Left ventricle myocardium inferior (tissue), 1 donor: ENCODE results near the gene COA1. TPM values are rescaled to one million over a fixed set of nuclear protein-coding genes. Genes with fewer than 3 reads are reported as not detected.
"Not testable (repeated sequence)": the region's sequence is repeated elsewhere in the genome, so short reads cannot be mapped to it uniquely, and the experiment has no call there.

Experiments used
- DNase-seq: peaks from one replicate; pipeline ENCODE4 v3.0.0-alpha.2; 2020
- H3K27ac ChIP-seq: fragments of 200-600 bp; replicated peaks from 2 replicates; pipeline ENCODE4 v1.8.0; 2021
- H3K27me3 ChIP-seq: fragments of 200-600 bp; 2 replicates; pipeline ENCODE4 v1.8.0; 2021; ENCODE audit warnings: low read depth
- H3K36me3 ChIP-seq: fragments of 200-600 bp; 2 replicates; pipeline ENCODE4 v1.8.0; 2021
- H3K4me1 ChIP-seq: fragments of 200-600 bp; 2 replicates; pipeline ENCODE4 v1.8.0; 2021
- H3K4me3 ChIP-seq: fragments of 200-600 bp; 2 replicates; pipeline ENCODE4 v1.8.0; 2021; ENCODE audit warnings: mild to moderate bottlenecking, moderate library complexity
- H3K9me3 ChIP-seq: fragments of 200-600 bp; replicated peaks from 2 replicates; pipeline ENCODE4 v1.8.0; 2021
- intact Hi-C: fragments of 100-400 bp; cut with micrococcal nuclease; formaldehyde crosslinking; loops from one replicate; pipeline ENCODE4 v1.11.0; 2022
- long read RNA-seq: library from polyadenylated mRNA; unstranded; transcript quantifications from one replicate; pipeline ENCODE4 v2.0.0, GENCODE V29; 2021
- total RNA-seq: library from RNA; stranded (reverse); fragmentation: NEBNext Ultra II Directional; extraction: Animal tissue kit (Norgen Biotek cat#: 25700); gene quantifications from one replicate; pipeline ENCODE4 v1.2.1, GENCODE V29; 2021
- TF ChIP-seq, protein P1 (sequence below): fragments of 200-600 bp; IDR thresholded peaks from 2 replicates; pipeline ENCODE4 v1.8.0; 2021; ENCODE audit warnings: antibody characterized with exemption, mild to moderate bottlenecking, borderline replicate concordance
- donor health status: DM: no; HTN: yes; CAD: no; lungs with severe emphysema.

Gene COA1, protein sequence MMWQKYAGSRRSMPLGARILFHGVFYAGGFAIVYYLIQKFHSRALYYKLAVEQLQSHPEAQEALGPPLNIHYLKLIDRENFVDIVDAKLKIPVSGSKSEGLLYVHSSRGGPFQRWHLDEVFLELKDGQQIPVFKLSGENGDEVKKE
- total RNA-seq: 76.5 TPM
- long read RNA-seq, transcript COA1-201 (6 exons, 927 nt): major isoform, 14 of 34 reads
- long read RNA-seq, partial matches to known transcripts: 9 of 34 reads
- long read RNA-seq, other reads (novel, unspliced or antisense): 11 of 34 reads

DNA sequence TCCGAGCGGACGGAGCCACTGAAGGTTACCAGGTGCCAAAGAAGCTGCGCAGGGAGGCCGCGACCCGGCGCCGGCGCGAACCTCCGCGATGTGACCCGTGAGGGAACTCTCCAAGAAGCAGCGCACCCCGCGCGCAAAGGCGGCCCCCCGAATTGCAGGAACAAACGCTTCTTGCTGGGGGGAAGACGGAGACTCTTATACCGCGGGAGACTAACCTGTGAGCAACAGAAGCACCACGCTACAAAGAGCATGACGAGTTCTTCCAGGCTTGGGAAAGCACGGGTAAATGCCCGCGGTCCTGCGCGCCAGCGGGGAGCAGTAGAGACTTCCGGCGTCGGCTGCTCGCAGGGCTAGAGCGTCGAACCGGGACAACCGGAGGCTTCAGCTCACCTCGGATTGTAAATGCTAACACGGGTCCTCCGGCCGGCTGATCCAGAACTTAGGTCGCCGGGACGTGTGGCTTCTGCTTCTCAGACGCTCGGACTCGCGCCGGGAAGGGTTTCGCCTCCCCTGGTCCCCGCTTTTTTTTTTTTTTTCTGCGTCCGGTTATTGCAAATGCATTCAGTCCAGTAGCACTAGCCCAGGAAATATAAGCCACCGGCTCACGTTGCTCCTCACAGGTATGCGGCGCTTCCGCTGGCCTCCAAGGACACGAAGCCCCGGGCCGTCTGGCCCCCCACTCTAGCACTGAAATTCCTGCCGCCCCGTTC lies at the start of gene COA1:
Gene COA1, minus strand, starts transcription at position 310 of the 710 bp plus-strand sequence. CDS start 80,909 bp downstream, outside the sequence.
- Histone ChIP-seq H3K4me1 (peaks cover 59% of the 10 kb centered on the region), H3K27ac (peak within 1 kb of the TSS; percentile 93), H3K36me3 (no peaks in the 10 kb centered on the region), H3K4me3 (peak within 1 kb of the TSS; percentile 89), H3K27me3 (no peaks in the 10 kb centered on the region), H3K9me3 (no peaks in the 10 kb centered on the region)
- intact Hi-C loops: loop anchor here (10.0 kb wide), 1 partner anchor 105 kb away; no protein-coding TSS in a partner anchor
- peak; percentile 88 for DNase-seq
- TF ChIP-seq, protein P1, sequence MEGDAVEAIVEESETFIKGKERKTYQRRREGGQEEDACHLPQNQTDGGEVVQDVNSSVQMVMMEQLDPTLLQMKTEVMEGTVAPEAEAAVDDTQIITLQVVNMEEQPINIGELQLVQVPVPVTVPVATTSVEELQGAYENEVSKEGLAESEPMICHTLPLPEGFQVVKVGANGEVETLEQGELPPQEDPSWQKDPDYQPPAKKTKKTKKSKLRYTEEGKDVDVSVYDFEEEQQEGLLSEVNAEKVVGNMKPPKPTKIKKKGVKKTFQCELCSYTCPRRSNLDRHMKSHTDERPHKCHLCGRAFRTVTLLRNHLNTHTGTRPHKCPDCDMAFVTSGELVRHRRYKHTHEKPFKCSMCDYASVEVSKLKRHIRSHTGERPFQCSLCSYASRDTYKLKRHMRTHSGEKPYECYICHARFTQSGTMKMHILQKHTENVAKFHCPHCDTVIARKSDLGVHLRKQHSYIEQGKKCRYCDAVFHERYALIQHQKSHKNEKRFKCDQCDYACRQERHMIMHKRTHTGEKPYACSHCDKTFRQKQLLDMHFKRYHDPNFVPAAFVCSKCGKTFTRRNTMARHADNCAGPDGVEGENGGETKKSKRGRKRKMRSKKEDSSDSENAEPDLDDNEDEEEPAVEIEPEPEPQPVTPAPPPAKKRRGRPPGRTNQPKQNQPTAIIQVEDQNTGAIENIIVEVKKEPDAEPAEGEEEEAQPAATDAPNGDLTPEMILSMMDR: peak; percentile 32

DNA sequence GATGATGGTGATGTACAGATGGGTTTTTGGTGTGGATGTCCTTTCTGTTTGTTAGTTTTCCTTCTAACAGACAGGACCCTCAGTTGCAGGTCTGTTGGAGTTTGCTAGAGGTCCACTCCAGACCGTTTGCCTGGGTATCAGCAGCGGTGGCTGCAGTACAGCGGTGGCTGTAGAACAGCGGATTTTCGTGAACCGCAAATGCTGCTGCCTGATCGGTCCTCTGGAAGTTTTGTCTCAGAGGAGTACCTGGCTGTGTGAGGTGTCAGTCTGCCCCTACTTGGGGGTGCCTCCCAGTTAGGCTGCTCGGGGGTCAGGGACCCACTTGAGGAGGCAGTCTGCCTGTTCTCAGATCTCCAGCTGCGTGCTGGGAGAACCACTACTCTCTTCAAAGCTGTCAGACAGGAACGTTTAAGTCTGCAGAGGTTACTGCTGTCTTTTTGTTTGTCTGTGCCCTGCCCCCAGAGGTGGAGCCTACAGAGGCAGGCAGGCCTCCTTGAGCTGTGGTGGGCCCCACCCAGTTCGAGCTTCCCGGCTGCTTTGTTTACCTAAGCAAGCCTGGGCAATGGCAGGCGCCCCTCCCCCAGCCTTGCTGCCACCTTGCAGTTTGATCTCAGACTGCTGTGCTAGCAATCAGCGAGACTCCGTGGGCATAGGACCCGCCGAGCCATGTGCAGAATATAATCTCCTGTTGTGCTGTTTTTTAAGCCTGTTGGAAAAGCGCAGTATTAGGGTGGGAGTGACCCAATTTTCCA lies 49.1 kb upstream of the COA1 start:
- H3K27me3 ChIP-seq, H3K4me3 ChIP-seq, intact Hi-C loops, H3K4me1 ChIP-seq, DNase-seq, H3K27ac ChIP-seq: not testable (repeated sequence)
- Histone ChIP-seq H3K9me3 (peaks cover 11% of the 10 kb centered on the region), H3K36me3 (peaks cover 12% of the 10 kb centered on the region)

DNA sequence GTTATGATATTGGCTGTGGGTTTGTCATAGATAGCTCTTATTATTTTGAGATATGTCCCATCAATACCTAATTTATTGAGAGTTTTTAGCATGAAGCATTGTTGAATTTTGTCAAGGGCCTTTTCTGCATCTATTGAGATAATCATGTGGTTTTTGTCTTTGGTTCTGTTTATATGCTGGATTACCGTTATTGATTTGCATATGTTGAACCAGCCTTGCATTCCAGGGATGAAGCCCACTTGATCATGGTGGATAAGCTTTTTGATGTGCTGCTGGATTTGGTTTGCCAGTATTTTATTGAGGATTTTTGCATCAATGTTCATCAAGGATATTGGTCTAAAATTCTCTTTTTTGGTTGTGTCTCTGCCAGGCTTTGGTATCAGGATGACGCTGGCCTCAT lies 45.9 kb upstream of the COA1 start:
- H3K27me3 ChIP-seq, H3K4me1 ChIP-seq, DNase-seq, H3K4me3 ChIP-seq, intact Hi-C loops, H3K27ac ChIP-seq: not testable (repeated sequence)
- Histone ChIP-seq H3K36me3 (peaks cover 28% of the 10 kb centered on the region), H3K9me3 (peaks cover 11% of the 10 kb centered on the region)

DNA sequence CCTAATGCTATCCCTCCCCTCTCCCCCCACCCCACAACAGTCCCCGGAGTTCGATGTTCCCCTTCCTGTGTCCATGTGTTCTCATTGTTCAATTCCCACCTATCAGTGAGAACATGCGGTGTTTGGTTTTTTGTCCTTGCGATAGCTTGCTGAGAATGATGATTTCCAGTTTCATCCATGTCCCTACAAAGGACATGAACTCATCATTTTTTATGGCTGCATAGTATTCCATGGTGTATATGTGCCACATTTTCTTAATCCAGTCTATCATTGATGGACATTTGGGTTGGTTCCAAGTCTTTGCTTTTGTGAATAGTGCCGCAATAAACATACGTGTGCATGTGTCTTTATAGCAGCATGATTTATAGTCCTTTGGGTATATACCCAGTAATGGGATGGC lies 43.9 kb upstream of the COA1 start:
- intact Hi-C loops: not testable (repeated sequence)

DNA sequence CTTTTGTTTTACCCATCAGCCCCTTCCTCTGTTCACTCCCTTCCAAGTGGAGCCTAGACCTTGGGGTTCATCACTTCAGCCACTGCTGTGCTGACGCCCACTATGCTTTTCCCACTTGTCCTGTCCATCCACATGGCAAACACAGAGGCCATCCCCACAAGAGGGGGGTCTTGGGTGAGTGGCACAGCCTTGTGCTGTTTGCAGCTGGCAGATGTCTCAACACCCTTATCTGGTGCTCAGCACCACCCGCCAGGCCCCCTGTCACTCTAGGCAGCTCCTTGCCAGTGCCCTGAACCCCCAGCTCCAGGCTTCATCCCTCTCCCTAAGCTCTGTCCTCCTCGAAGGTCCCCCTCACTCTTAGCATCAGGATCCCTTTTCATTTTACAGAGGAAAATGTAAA lies 42.2 kb upstream of the COA1 start:
- TF ChIP-seq, protein P1: no peak
- peaks cover 11% of the 10 kb centered on the region for H3K9me3 ChIP-seq
- intact Hi-C loops: no loop called here
- no peak for DNase-seq
- H3K27ac ChIP-seq: no peak overlapping the region
- H3K27me3 ChIP-seq: no peaks in the 10 kb centered on the region
- H3K4me3 ChIP-seq: no peak overlapping the region
- H3K36me3 ChIP-seq: peaks cover 21% of the 10 kb centered on the region
- peaks cover 5% of the 10 kb centered on the region for H3K4me1 ChIP-seq

More for the DNA sequence above, 43.9 kb upstream of the COA1 start:
- H3K27me3 ChIP-seq, H3K27ac ChIP-seq, H3K4me3 ChIP-seq, H3K4me1 ChIP-seq, DNase-seq: not testable (repeated sequence)
- H3K36me3 ChIP-seq: peaks cover 21% of the 10 kb centered on the region
- peaks cover 11% of the 10 kb centered on the region for H3K9me3 ChIP-seq

DNA sequence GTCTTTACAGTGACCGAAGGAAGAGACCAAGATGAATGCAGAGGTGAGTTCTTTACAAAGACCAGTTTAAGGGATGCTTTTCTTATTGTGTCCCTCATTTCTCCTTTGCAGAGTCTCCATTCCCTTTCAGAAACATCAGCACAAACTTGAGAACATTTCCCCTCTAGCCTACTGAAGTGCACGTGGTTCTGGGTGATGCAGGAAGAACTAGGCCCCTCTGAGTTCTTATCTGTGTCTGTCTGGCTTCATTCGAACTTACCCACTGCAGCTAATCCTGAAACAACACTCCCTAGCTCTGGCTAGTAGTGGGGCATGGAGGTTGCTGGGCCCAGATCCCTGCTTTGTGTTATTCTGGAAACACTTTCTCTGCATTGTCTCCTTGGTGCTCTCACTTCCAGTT lies 41.8 kb upstream of the COA1 start:
- no peak overlapping the region for H3K27ac ChIP-seq
- intact Hi-C loops: no loop called here
- H3K9me3 ChIP-seq: peaks cover 11% of the 10 kb centered on the region
- H3K27me3 ChIP-seq: no peaks in the 10 kb centered on the region
- peaks cover 5% of the 10 kb centered on the region for H3K4me1 ChIP-seq
- TF ChIP-seq, protein P1: no peak
- DNase-seq: no peak
- peaks cover 21% of the 10 kb centered on the region for H3K36me3 ChIP-seq
- no peak overlapping the region for H3K4me3 ChIP-seq
